NCI-H2171 (cell line): ENCODE results near the gene MAST4.
"Not testable (repeated sequence)": the region's sequence is repeated elsewhere in the genome, so short reads cannot be mapped to it uniquely, and the experiment has no call there.

Source experiments
- DNase-seq: peaks from one replicate; lab custom pipeline; 2025; lab: John Stamatoyannopoulos, UW

Gene MAST4

GRCh38 chr5:66646570-66646969 is 50.4 kb downstream of the MAST4 start:
- DNase-seq = no peak

- no peak for DNase-seq
Observed at GRCh38 chr5:66647146-66647856, 51.1 kb downstream of the MAST4 start.

GRCh38 chr5:66652818-66653217 is 56.6 kb downstream of the MAST4 start:
- DNase-seq = no peak

- no peak for DNase-seq
Observed at GRCh38 chr5:66653325-66653724, 57.1 kb downstream of the MAST4 start.

- no peak for DNase-seq
Observed at GRCh38 chr5:66655395-66656324, 59.5 kb downstream of the MAST4 start.

- no peak for DNase-seq
Observed at GRCh38 chr5:66658516-66658915, 62.3 kb downstream of the MAST4 start.

- no peak for DNase-seq
Observed at GRCh38 chr5:66659780-66660179, 63.6 kb downstream of the MAST4 start.

GRCh38 chr5:66660396-66660795 is 64.2 kb downstream of the MAST4 start:
- no peak for DNase-seq

- peak; percentile 13 for DNase-seq
Observed at GRCh38 chr5:66661149-66661548, 65.0 kb downstream of the MAST4 start.

GRCh38 chr5:66666778-66667177 is 70.6 kb downstream of the MAST4 start:
- DNase-seq = no peak

GRCh38 chr5:66669086-66669861 is 73.1 kb downstream of the MAST4 start:
- DNase-seq = no peak

GRCh38 chr5:66669862-66670195 is 73.6 kb downstream of the MAST4 start:
- no peak for DNase-seq

GRCh38 chr5:66671305-66671704 is 75.1 kb downstream of the MAST4 start:
- no peak for DNase-seq

GRCh38 chr5:66674802-66675201 is 78.6 kb downstream of the MAST4 start:
- no peak for DNase-seq

- no peak for DNase-seq
Observed at GRCh38 chr5:66675406-66675805, 79.2 kb downstream of the MAST4 start.

- DNase-seq = no peak
Observed at GRCh38 chr5:66680221-66680620, 84.0 kb downstream of the MAST4 start.

- no peak for DNase-seq
Observed at GRCh38 chr5:66680804-66681203, 84.6 kb downstream of the MAST4 start.

GRCh38 chr5:66684663-66685062 is 88.5 kb downstream of the MAST4 start:
- DNase-seq = no peak

GRCh38 chr5:66689522-66690220 is 93.5 kb downstream of the MAST4 start:
- DNase-seq = no peak

- no peak for DNase-seq
Observed at GRCh38 chr5:66694036-66694435, 97.8 kb downstream of the MAST4 start.

GRCh38 chr5:66695840-66696239 is 99.6 kb downstream of the MAST4 start:
- DNase-seq = not testable (repeated sequence)
